Amniotic epithelial cell (primary cell): ENCODE results near the gene TRIM14.
A peak's percentile ranks its signal among the peaks of the same experiment; 100 is the strongest.
"Not testable (repeated sequence)": the region's sequence is repeated elsewhere in the genome, so short reads cannot be mapped to it uniquely, and the experiment has no call there.

Experiments
- DNase-seq: peaks from one replicate; pipeline ENCODE4 v3.0.0-alpha.2; 2010; ENCODE audit warnings: low read depth

Gene TRIM14

GRCh38 chr9:98083566-98084183, 35.3 kb downstream of the TRIM14 start:
- DNase-seq = no peak

GRCh38 chr9:98083061-98083501, 35.9 kb downstream of the TRIM14 start:
- no peak for DNase-seq

- DNase-seq = peak; percentile 85
These were observed 37.4 kb downstream of the TRIM14 start for GRCh38 chr9:98081477-98082219.

- DNase-seq = no peak
These were observed 38.2 kb downstream of the TRIM14 start for GRCh38 chr9:98080780-98081179.

- DNase-seq = peak; percentile 71
These were observed 38.7 kb downstream of the TRIM14 start for GRCh38 chr9:98080326-98080725.

- no peak for DNase-seq
These were observed 40.1 kb downstream of the TRIM14 start for GRCh38 chr9:98078895-98079294.

GRCh38 chr9:98076514-98076890, 42.5 kb downstream of the TRIM14 start:
- DNase-seq = not testable (repeated sequence)

GRCh38 chr9:98075332-98075805, 43.7 kb downstream of the TRIM14 start:
- DNase-seq = peak; percentile 91

GRCh38 chr9:98074115-98074990, 44.7 kb downstream of the TRIM14 start:
- peak; percentile 39 for DNase-seq

- DNase-seq = no peak
These were observed 47.3 kb downstream of the TRIM14 start for GRCh38 chr9:98071737-98072136.

- no peak for DNase-seq
These were observed 48.3 kb downstream of the TRIM14 start for GRCh38 chr9:98070704-98071103.

- DNase-seq = no peak
These were observed 49.5 kb downstream of the TRIM14 start for GRCh38 chr9:98069551-98069950.

- no peak for DNase-seq
These were observed 51.8 kb downstream of the TRIM14 start for GRCh38 chr9:98067184-98067583.

GRCh38 chr9:98066235-98066634, 52.8 kb downstream of the TRIM14 start:
- no peak for DNase-seq

GRCh38 chr9:98064623-98065392, 54.2 kb downstream of the TRIM14 start:
- DNase-seq = no peak

- no peak for DNase-seq
These were observed 56.9 kb downstream of the TRIM14 start for GRCh38 chr9:98062161-98062560.

- no peak for DNase-seq
These were observed 61.8 kb downstream of the TRIM14 start for GRCh38 chr9:98057138-98057799.

GRCh38 chr9:98056269-98057137, 62.5 kb downstream of the TRIM14 start, which contains the start of gene NANS:
TSS of gene NANS (plus strand) at chr9:98056732. CDS start at chr9:98056809, 77 bp downstream.
- DNase-seq = peak; percentile 93

- DNase-seq = no peak
These were observed 64.6 kb downstream of the TRIM14 start for GRCh38 chr9:98054376-98054951.

- DNase-seq = no peak
These were observed 68.7 kb downstream of the TRIM14 start for GRCh38 chr9:98050351-98050750.
